Pancreas (tissue), 10 donors: Measurements from ENCODE around the gene ZNF521. TPM values are rescaled to one million over a fixed set of nuclear protein-coding genes. Genes with fewer than 3 reads are reported as not detected.

Experiments
- ATAC-seq, 4 donors: fragments of 200-7000 bp; cut with Tn5 transposase; one replicate each; pipeline versions ENCODE4 v1.8.0 to v1.9.1; 2020; ENCODE audit warnings: mild to moderate bottlenecking in 4 of 4, moderate library complexity in 4 of 4
- DNase-seq, 6 donors: peaks; one replicate each; pipeline ENCODE4 v3.0.0-alpha.2; 2020
- FAIRE-seq: peaks from 2 replicates; lab custom pipeline; 2012; peaks lifted over from hg19 to GRCh38; lab: Jason Lieb, UNC
- H3K27ac ChIP-seq, 4 donors: fragments of 200-600 bp; sonication (generic); 1 replicate in 3 of 4; 2 replicates in 1 of 4; pipeline versions ENCODE4 v1.5.0 to v1.8.0; 2020
- H3K27me3 ChIP-seq, 4 donors: fragments of 200-600 bp; one replicate each; pipeline ENCODE4 v1.8.0; 2021
- H3K36me3 ChIP-seq, 3 donors: fragments of 200-600 bp; sonication (generic) in 1 of 3; one replicate each; pipeline versions ENCODE4 v1.5.0 to v1.8.0; 2020 to 2021
- H3K4me1 ChIP-seq, 3 donors: fragments of 200-600 bp; one replicate each; pipeline ENCODE4 v1.8.0; 2021
- H3K4me3 ChIP-seq, 4 donors: fragments of 200-600 bp; sonication (generic) in 2 of 4; one replicate each; pipeline versions ENCODE4 v1.5.0 to v1.8.0; 2020 to 2021
- H3K9me3 ChIP-seq, 4 donors: fragments of 200-600 bp; one replicate each; pipeline ENCODE4 v1.8.0; 2021
- WGBS, 2 donors: extraction: QIAGEN DNeasy Blood & Tissue Kit; methylation state at CpG; one replicate each; pipeline ENCODE4 v1.1.7; 2013; 5-methylcytosine and 5-hydroxymethylcytosine counted together
- intact Hi-C, 3 donors: fragments of 100-400 bp; cut with DNase I; formaldehyde crosslinking; loops; one replicate each; pipeline versions ENCODE4 v1.11.1 to v1.14.2; 2022
- polyA plus RNA-seq, 2 donors: library from polyadenylated mRNA; stranded (reverse); fragments of 200-250 nt; gene quantifications; one replicate each; pipeline ENCODE4 v1.2.3, GENCODE V29; 2013
- total RNA-seq, 6 donors: library from RNA; stranded (reverse); fragmentation: NEBNext Ultra II Directional in 4 of 6; extraction: Animal tissue kit (Norgen Biotek cat#: 25700) in 4 of 6; gene quantifications; one replicate each; pipeline versions ENCODE4 v1.2.1 to v1.2.4, GENCODE V29; 2021 to 2023
- TF ChIP-seq, protein P1 (sequence below), 4 donors: fragments of 200-600 bp; sonication (generic) in 3 of 4; IDR thresholded peaks; one replicate each; pipeline versions ENCODE4 v1.5.0 to v1.8.0; 2021; ENCODE audit warnings: antibody characterized with exemption in 4 of 4
- donor health status: healthy with polysubstance abuse.
- donor health status: DM: no; HTN: no; CAD: no; lungs with moderate emphysema.
- donor health status: DM: no; HTN: no; CAD: no.
- donor health status: control.
- donor health status: control.
- donor health status: Bipolar disorder and iron deficiency.
- donor health status: DM: yes; HTN: yes; CAD: no.
- donor health status: DM: no; HTN: no; CAD: no.
- donor health status: DM: no; HTN: no; CAD: no.
- donor health status: DM: yes; HTN: yes; CAD: no.

ZNF521 gene
- total and polyA plus RNA-seq, 8 donors: 0.42 to 6.0 (median 1.5) TPM

DNA sequence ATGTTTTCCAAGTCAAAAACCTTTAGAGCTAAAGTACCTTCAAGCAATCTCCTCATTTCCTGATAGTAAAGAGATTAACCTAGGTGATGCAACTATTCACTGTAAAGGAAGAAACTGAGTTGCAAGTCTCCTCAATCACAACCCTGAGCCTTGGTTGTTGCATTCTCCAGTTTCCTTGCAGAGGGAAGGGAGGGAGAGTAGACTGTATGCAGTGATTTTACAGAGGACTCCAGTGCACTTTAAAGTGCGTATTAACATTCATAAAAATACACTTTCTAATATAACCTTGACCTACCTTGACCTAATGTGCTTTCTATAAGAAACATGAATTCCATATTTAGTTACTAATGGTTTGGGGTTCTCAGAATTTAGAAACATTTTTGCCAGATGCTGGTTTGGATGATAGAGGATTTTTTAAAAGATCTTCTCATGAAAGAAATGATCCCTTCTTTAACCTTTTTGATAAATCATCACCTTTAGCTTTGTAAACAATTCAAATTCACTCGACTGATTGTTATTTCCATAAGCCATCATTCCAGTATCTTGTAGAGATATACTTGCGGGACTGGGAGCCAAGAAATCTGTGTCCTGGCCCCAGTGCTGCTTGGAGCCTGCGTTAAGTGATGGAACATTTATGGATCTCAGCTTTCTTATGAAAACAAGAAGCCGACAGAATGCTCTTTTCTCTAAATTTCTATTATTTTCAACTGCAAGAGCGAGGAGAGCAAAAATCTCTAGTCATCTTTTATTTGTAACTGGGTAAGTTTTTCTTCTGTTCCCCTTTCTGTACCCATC lies 228.3 kb downstream of the ZNF521 start:
- Histone ChIP-seq H3K9me3 (no peaks in the 10 kb centered on the region), H3K4me3 (no peak overlapping the region), H3K27me3 (peaks cover 0 to 1% (median 0%) of the 10 kb centered on the region in 4 donors), H3K36me3 (no peaks in the 10 kb centered on the region), H3K27ac (no peak overlapping the region), H3K4me1 (no peaks in the 10 kb centered on the region)
- no peak for ATAC-seq
- 43 to 52% methylated on average over 6 of the region's 6 CpGs for WGBS, 2 donors
- DNase-seq: no peak
- intact Hi-C loops: no loop called here
- TF ChIP-seq, protein P1, sequence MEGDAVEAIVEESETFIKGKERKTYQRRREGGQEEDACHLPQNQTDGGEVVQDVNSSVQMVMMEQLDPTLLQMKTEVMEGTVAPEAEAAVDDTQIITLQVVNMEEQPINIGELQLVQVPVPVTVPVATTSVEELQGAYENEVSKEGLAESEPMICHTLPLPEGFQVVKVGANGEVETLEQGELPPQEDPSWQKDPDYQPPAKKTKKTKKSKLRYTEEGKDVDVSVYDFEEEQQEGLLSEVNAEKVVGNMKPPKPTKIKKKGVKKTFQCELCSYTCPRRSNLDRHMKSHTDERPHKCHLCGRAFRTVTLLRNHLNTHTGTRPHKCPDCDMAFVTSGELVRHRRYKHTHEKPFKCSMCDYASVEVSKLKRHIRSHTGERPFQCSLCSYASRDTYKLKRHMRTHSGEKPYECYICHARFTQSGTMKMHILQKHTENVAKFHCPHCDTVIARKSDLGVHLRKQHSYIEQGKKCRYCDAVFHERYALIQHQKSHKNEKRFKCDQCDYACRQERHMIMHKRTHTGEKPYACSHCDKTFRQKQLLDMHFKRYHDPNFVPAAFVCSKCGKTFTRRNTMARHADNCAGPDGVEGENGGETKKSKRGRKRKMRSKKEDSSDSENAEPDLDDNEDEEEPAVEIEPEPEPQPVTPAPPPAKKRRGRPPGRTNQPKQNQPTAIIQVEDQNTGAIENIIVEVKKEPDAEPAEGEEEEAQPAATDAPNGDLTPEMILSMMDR (IDR thresholded peaks at IDR 0.05): no peak
- no peak for FAIRE-seq

DNA sequence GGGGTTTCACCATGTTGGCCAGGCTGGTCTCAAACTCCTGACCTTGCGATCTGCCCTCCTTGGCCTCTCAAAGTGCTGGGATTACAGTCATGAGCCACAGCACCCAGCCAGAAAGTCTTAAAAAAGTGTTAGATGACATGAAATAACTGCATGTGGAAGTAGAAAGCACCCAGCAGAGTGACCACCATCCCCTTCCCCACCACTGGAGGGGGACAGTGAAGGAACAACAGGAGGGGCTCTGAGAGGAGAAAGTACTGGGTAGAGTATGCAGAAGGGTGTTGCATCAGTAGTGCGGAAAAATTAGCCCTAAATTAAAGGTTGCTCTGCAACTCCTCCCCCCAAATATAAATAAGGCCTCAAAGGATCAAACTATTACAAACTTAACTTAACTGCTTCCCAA lies 230.5 kb downstream of the ZNF521 start:
- TF ChIP-seq, protein P1 (IDR thresholded peaks at IDR 0.05): no peak
- DNase-seq: no peak
- Histone ChIP-seq H3K4me1 (no peaks in the 10 kb centered on the region), H3K9me3 (no peaks in the 10 kb centered on the region), H3K36me3 (no peaks in the 10 kb centered on the region), H3K4me3 (no peak overlapping the region), H3K27ac (no peak overlapping the region), H3K27me3 (no peaks in the 10 kb centered on the region)
- no peak for FAIRE-seq
- WGBS, 2 donors: 83 to 94% methylated on average over 2 of the region's 2 CpGs
- intact Hi-C loops: no loop called here
- ATAC-seq: no peak

DNA sequence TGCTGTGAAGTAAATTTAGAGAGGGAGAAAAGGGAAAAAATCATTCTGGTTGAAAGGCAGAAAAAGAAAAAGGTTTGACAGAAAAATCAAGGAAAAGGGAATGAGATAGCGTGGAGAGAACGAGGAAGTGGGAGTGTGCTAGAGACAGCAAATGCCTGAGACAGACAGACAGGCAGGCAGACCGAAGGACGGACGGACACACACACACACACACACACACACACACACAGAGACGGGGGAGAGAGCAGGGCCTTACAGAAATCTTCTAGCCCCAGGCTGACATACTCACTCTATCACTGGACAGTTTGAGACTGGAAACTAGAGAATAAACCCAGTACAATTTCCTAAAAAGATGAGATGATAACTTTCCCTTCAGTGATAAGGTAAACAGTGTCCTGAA lies 238.4 kb downstream of the ZNF521 start:
- no peak for FAIRE-seq
- WGBS, 2 donors: 44 to 54% methylated on average over 6 of the region's 6 CpGs
- TF ChIP-seq, protein P1 (IDR thresholded peaks at IDR 0.05): no peak

DNA sequence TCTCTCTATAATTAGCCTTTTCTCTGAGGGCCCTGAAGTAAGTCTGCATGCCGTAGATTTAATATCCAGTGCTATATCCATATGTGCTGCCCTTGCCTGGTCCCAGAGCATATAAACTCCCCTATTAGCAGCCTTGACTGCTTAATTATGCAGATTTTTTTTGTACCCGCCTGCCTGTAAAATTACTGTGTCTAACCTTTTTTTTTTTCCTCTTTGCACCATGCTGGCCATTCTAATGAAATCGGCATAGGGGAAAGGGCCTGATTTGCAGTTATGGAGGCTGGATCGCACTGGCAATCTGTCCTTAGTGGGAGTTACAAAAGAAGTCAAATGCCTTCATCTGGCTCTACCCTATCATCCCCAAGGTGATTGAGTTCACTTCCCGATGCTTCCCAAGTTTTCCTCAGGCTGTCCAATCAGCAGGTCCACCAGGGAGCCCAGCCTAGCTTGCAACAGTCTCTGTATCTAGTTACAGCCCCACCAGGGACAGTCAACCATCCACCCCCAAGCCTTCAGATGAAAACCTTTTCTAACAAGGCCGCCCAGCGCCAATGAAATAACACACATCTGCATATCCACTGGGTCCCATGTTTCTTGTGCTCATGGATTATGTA lies 239.0 kb downstream of the ZNF521 start:
- FAIRE-seq: no peak
- 70 to 78% methylated on average over 7 of the region's 7 CpGs for WGBS, 2 donors
- H3K9me3 ChIP-seq: no peaks in the 10 kb centered on the region

More for the DNA sequence above, 238.4 kb downstream of the ZNF521 start:
- no peak for DNase-seq
- Histone ChIP-seq H3K4me3 (no peak overlapping the region), H3K27ac (no peak overlapping the region), H3K4me1 (no peaks in the 10 kb centered on the region), H3K36me3 (no peaks in the 10 kb centered on the region), H3K9me3 (no peaks in the 10 kb centered on the region), H3K27me3 (no peaks in the 10 kb centered on the region)
- ATAC-seq: no peak
- intact Hi-C loops: no loop called here

More for the DNA sequence above, 239.0 kb downstream of the ZNF521 start:
- Histone ChIP-seq H3K4me1 (no peaks in the 10 kb centered on the region), H3K27me3 (no peaks in the 10 kb centered on the region), H3K36me3 (no peaks in the 10 kb centered on the region), H3K4me3 (no peak overlapping the region), H3K27ac (no peak overlapping the region)
- TF ChIP-seq, protein P1 (IDR thresholded peaks at IDR 0.05): no peak
- ATAC-seq (no peak), DNase-seq (no peak)
- intact Hi-C loops: no loop called here
